ENCODE data around the gene CD3E. TPM values are rescaled to one million over a fixed set of nuclear protein-coding genes. Genes with fewer than 3 reads are reported as not detected.

The CD3E gene
- total and polyA plus RNA-seq, 2 of the 8 experiments (the other 6 are each of a cell fraction or from before 2014, with no cell fraction given), result not detected

GRCh38 chr11:118283756-118284350 lies 20.7 kb upstream of the CD3E start (continued):
- no peak for TF ChIP-seq JUN (IDR thresholded peaks at IDR 0.05; ENCODE audit: low read depth, low read length)
- no peak for TF ChIP-seq RFX5 (IDR thresholded peaks at IDR 0.05; ENCODE audit: borderline replicate concordance, low read depth, low read length)
- TF ChIP-seq CEBPB (IDR thresholded peaks at IDR 0.05; ENCODE audit: low read depth, low read length), result no peak
- no peak for TF ChIP-seq SAP30 (IDR thresholded peaks at IDR 0.05; ENCODE audit: insufficient read depth, insufficient replicate concordance, low read length)
- TF ChIP-seq HDAC2 (IDR thresholded peaks at IDR 0.05; ENCODE audit: borderline replicate concordance in 1 of 2, low read depth in 2 of 2, low read length in 2 of 2), result no peak
- no peak for TF ChIP-seq TAF1 (IDR thresholded peaks at IDR 0.05; ENCODE audit: low read depth, low read length)
- TF ChIP-seq CREB1 (IDR thresholded peaks at IDR 0.05), result no peak
- TF ChIP-seq SP2 (IDR thresholded peaks at IDR 0.05; ENCODE audit: low read length), result no peak

All from H1 (cell line).